WTC11 (cell line): ENCODE data around the gene NELL1. TPM values are rescaled to one million over a fixed set of nuclear protein-coding genes. Genes with fewer than 3 reads are reported as not detected.

Experiments
- ATAC-seq: fragments of 200-7000 bp; cut with Tn5 transposase; 2 replicates; pipeline ENCODE4 v1.10.0; 2021; ENCODE audit warnings: mild to moderate bottlenecking, moderate library complexity
- CTCF ChIA-PET: fragments of 300-600 bp; sonication (Branson Sonifier 250); formaldehyde crosslinking; loops from one replicate; lab custom pipeline; 2021; ENCODE audit warnings: antibody characterized with exemption; lab: Charles Lee
- POLR2A ChIA-PET: fragments of 350-600 bp; sonication (Branson Sonifier 250); formaldehyde crosslinking; loops from one replicate; lab custom pipeline; 2021; ENCODE audit warnings: antibody characterized with exemption; lab: Charles Lee
- DNase-seq: peaks from one replicate; pipeline ENCODE4 v3.0.0; 2021; ENCODE audit warnings: low spot score
- H3K27ac Mint-ChIP-seq: 2 replicates; pipeline ENCODE4 v1.8.0; 2021; ENCODE audit warnings: mixed read lengths
- H3K27me3 Mint-ChIP-seq: 2 replicates; pipeline ENCODE4 v1.8.0; 2021; ENCODE audit warnings: low read depth, mild to moderate bottlenecking, moderate library complexity, mixed read lengths
- H3K36me3 Mint-ChIP-seq: 2 replicates; pipeline ENCODE4 v1.8.0; 2021; ENCODE audit warnings: mixed read lengths
- H3K4me1 Mint-ChIP-seq: 2 replicates; pipeline ENCODE4 v1.8.0; 2022; ENCODE audit warnings: mixed read lengths
- H3K4me3 Mint-ChIP-seq: 2 replicates; pipeline ENCODE4 v1.8.0; 2021; ENCODE audit warnings: mild to moderate bottlenecking, moderate library complexity, mixed read lengths
- H3K9me3 Mint-ChIP-seq: 2 replicates; pipeline ENCODE4 v1.8.0; 2021; ENCODE audit warnings: mixed read lengths
- ATF6 ChIP-seq: sonication (generic); formaldehyde crosslinking; IDR thresholded peaks from 2 replicates; pipeline ENCODE4 v1.8.1; 2023; ENCODE audit warnings: mild to moderate bottlenecking, missing genetic modification reagents
- CDX4 ChIP-seq: fragments of 250-450 bp; sonication (Bioruptor Pico); IDR thresholded peaks from 2 replicates; pipeline ENCODE4 v1.9.0; 2021; ENCODE audit warnings: moderate library complexity, mild to moderate bottlenecking, inconsistent platforms, borderline replicate concordance
- CREM ChIP-seq: sonication (generic); formaldehyde crosslinking; IDR thresholded peaks from 2 replicates; pipeline ENCODE4 v1.8.1; 2022; ENCODE audit warnings: mild to moderate bottlenecking, missing genetic modification reagents, moderate library complexity
- CTCF ChIP-seq: fragments of 200-600 bp; IDR thresholded peaks from 2 replicates; pipeline ENCODE4 v1.8.0; 2022; ENCODE audit warnings: antibody characterized with exemption
- E2F4 ChIP-seq: sonication (generic); formaldehyde crosslinking; IDR thresholded peaks from 2 replicates; pipeline ENCODE4 v1.8.1; 2022; ENCODE audit warnings: low read depth, mild to moderate bottlenecking, moderate library complexity, missing genetic modification reagents, borderline replicate concordance
- EMX1 ChIP-seq: fragments of 250-450 bp; sonication (Bioruptor Pico); IDR thresholded peaks from 2 replicates; pipeline ENCODE4 v1.8.0; 2021; ENCODE audit warnings: mild to moderate bottlenecking
- IRF2 ChIP-seq: sonication (generic); formaldehyde crosslinking; IDR thresholded peaks from 2 replicates; pipeline ENCODE4 v1.8.0; 2022; ENCODE audit warnings: low read depth, missing genetic modification reagents, borderline replicate concordance
- KAT7 ChIP-seq: sonication (generic); formaldehyde crosslinking; IDR thresholded peaks from 2 replicates; pipeline ENCODE4 v1.8.1; 2023; ENCODE audit warnings: missing genetic modification reagents, mild to moderate bottlenecking, borderline replicate concordance
- MXD4 ChIP-seq: fragments of 250-450 bp; sonication (Bioruptor Pico); IDR thresholded peaks from 2 replicates; pipeline ENCODE4 v1.8.0; 2021; ENCODE audit warnings: mild to moderate bottlenecking, moderate library complexity, borderline replicate concordance
- PREB ChIP-seq: sonication (generic); formaldehyde crosslinking; IDR thresholded peaks from 2 replicates; pipeline ENCODE4 v1.8.1; 2022; ENCODE audit warnings: mild to moderate bottlenecking, missing genetic modification reagents, moderate library complexity, borderline replicate concordance
- RELA ChIP-seq: sonication (generic); formaldehyde crosslinking; IDR thresholded peaks from 2 replicates; pipeline ENCODE4 v1.8.1; 2022; ENCODE audit warnings: missing genetic modification reagents, mild to moderate bottlenecking, borderline replicate concordance
- SP1 ChIP-seq: sonication (generic); formaldehyde crosslinking; conservative IDR thresholded peaks from 2 replicates; pipeline ENCODE4 v1.8.1; 2022; ENCODE audit warnings: missing genetic modification reagents
- USF2 ChIP-seq: sonication (generic); formaldehyde crosslinking; IDR thresholded peaks from 2 replicates; pipeline ENCODE4 v1.8.1; 2023; ENCODE audit warnings: mild to moderate bottlenecking, missing genetic modification reagents, moderate library complexity
- ZBTB21 ChIP-seq: sonication (generic); formaldehyde crosslinking; IDR thresholded peaks from 2 replicates; pipeline ENCODE4 v1.8.1; 2023; ENCODE audit warnings: mild to moderate bottlenecking, missing genetic modification reagents, borderline replicate concordance
- ZNF263 ChIP-seq: sonication (generic); formaldehyde crosslinking; IDR thresholded peaks from 2 replicates; pipeline ENCODE4 v1.8.1; 2022; ENCODE audit warnings: low read depth, mild to moderate bottlenecking, moderate library complexity, missing genetic modification reagents
- ZNF281 ChIP-seq: sonication (generic); formaldehyde crosslinking; IDR thresholded peaks from 2 replicates; pipeline ENCODE4 v1.8.0; 2023; ENCODE audit warnings: mild to moderate bottlenecking, missing genetic modification reagents
- ZNF317 ChIP-seq: sonication (generic); formaldehyde crosslinking; IDR thresholded peaks from 2 replicates; pipeline ENCODE4 v1.8.1; 2023; ENCODE audit warnings: low read depth, mild to moderate bottlenecking, moderate library complexity, missing genetic modification reagents, borderline replicate concordance
- ZNF396 ChIP-seq: fragments of 250-450 bp; sonication (Bioruptor Pico); IDR thresholded peaks from 2 replicates; pipeline ENCODE4 v1.8.0; 2021; ENCODE audit warnings: mild to moderate bottlenecking, moderate library complexity, borderline replicate concordance
- ZNF512 ChIP-seq: sonication (generic); formaldehyde crosslinking; IDR thresholded peaks from 2 replicates; pipeline ENCODE4 v1.8.1; 2022; ENCODE audit warnings: missing genetic modification reagents, borderline replicate concordance
- total RNA-seq: library from RNA; stranded (reverse); gene quantifications from 3 replicates; pipeline ENCODE4 v1.2.3, GENCODE V29; 2021

The NELL1 gene
- total RNA-seq, 1 experiment from 2014 or later: 1.8 TPM

GRCh38 chr11:20688761-20689160 lies 19.4 kb downstream of the NELL1 start:
- Mint-ChIP-seq H3K4me3 (no peak overlapping the region), H3K4me1 (no peaks in the 10 kb centered on the region), H3K9me3 (peaks cover 4% of the 10 kb centered on the region; the same call in 1 of the 2 replicates), H3K27ac (no peak overlapping the region), H3K27me3 (no peaks in the 10 kb centered on the region; the same call in 1 of the 2 replicates), H3K36me3 (no peaks in the 10 kb centered on the region)
- ChIA-PET CTCF (no interaction called here), POLR2A (no interaction called here)
- DNase-seq: no peak
- ATAC-seq: no peak
- TF ChIP-seq USF2 (no peak), ZNF281 (CRISPR knock-in tag) (no peak)

GRCh38 chr11:20707876-20708275 lies 38.5 kb downstream of the NELL1 start:
- POLR2A ChIA-PET: no interaction called here
- ATAC-seq: no peak
- H3K36me3 Mint-ChIP-seq: peaks cover 9% of the 10 kb centered on the region; the same call in 1 of the 2 replicates
- CTCF ChIA-PET: no interaction called here
- H3K4me1 Mint-ChIP-seq: no peaks in the 10 kb centered on the region
- no peak overlapping the region for H3K27ac Mint-ChIP-seq
- no peak for TF ChIP-seq SP1
- TF ChIP-seq EMX1 (CRISPR knock-in tag): no peak
- TF ChIP-seq ATF6: no peak
- TF ChIP-seq CREM (CRISPR knock-in tag): no peak
- TF ChIP-seq KAT7 (CRISPR knock-in tag): no peak
- TF ChIP-seq ZBTB21 (CRISPR knock-in tag): no peak
- no peak for TF ChIP-seq ZNF317 (CRISPR knock-in tag)
- no peak for TF ChIP-seq E2F4
- TF ChIP-seq PREB (CRISPR knock-in tag): no peak
- TF ChIP-seq RELA (CRISPR knock-in tag): no peak
- TF ChIP-seq IRF2 (CRISPR knock-in tag): no peak
- no peak for TF ChIP-seq ZNF396 (CRISPR knock-in tag)
- no peak for TF ChIP-seq MXD4 (CRISPR knock-in tag)
- no peak for TF ChIP-seq CTCF
- TF ChIP-seq ZNF263 (CRISPR knock-in tag): no peak
- no peak for TF ChIP-seq CDX4 (CRISPR knock-in tag)
- TF ChIP-seq ZNF512: no peak
- no peak overlapping the region for H3K4me3 Mint-ChIP-seq
- H3K27me3 Mint-ChIP-seq: peaks cover 16% of the 10 kb centered on the region
- peaks cover 24% of the 10 kb centered on the region for H3K9me3 Mint-ChIP-seq
- DNase-seq: no peak
